ENCODE data around the gene WDR93. TPM values are rescaled to one million over a fixed set of nuclear protein-coding genes. Genes with fewer than 3 reads are reported as not detected.

The WDR93 gene
- total RNA-seq, 1 experiment from 2014 or later: not detected

GRCh38 chr15:89668171-89668570 is 22.4 kb upstream of the WDR93 start:
- Histone ChIP-seq H3K27me3 (replicated peaks; ENCODE audit: insufficient read depth, low read depth, low read length, poor library complexity) (peaks cover 10% of the 10 kb centered on the region), H3K4me1 (ENCODE audit: insufficient read depth, low read length, poor library complexity, severe bottlenecking) (peaks cover 3% of the 10 kb centered on the region), H3K9me3 (ENCODE audit: low read depth, low read length, poor library complexity, severe bottlenecking) (no peaks in the 10 kb centered on the region), H3K4me3 (ENCODE audit: low read depth, low read length, poor library complexity, severe bottlenecking) (no peak overlapping the region), H3K27ac (ENCODE audit: low read depth, low read length, poor library complexity, severe bottlenecking) (no peak overlapping the region), H3K36me3 (ENCODE audit: insufficient read depth, low read length, poor library complexity, severe bottlenecking) (no peaks in the 10 kb centered on the region)
- intact Hi-C loops (cut with micrococcal nuclease; ENCODE audit: unreplicated experiment): no loop called here
- ChIA-PET POLR2A (ENCODE audit: low non-redundant PET) (no interaction called here), CTCF (no interaction called here)
- no TSS peak for BruUV-seq (replicated peaks)
- DNase-seq (ENCODE audit: low spot score): no peak
- no peak for TF ChIP-seq EZH2 (IDR thresholded peaks at IDR 0.05; ENCODE audit: borderline replicate concordance, low read depth, low read length, poor library complexity, severe bottlenecking)
- no peak for TF ChIP-seq CTCF (conservative IDR thresholded peaks at IDR 0.05; ENCODE audit: low read depth, low read length)

GRCh38 chr15:89669309-89669865 is 21.2 kb upstream of the WDR93 start:
- H3K27me3 ChIP-seq (replicated peaks; ENCODE audit: insufficient read depth, low read depth, low read length, poor library complexity): peaks cover 10% of the 10 kb centered on the region
- H3K4me1 ChIP-seq (ENCODE audit: insufficient read depth, low read length, poor library complexity, severe bottlenecking): peaks cover 3% of the 10 kb centered on the region
- POLR2A ChIA-PET (ENCODE audit: low non-redundant PET): no interaction called here
- CTCF ChIA-PET: no interaction called here
- intact Hi-C loops (cut with micrococcal nuclease; ENCODE audit: unreplicated experiment): no loop called here
- no peaks in the 10 kb centered on the region for H3K9me3 ChIP-seq (ENCODE audit: low read depth, low read length, poor library complexity, severe bottlenecking)
- no peak for DNase-seq (ENCODE audit: low spot score)
- no peak overlapping the region for H3K27ac ChIP-seq (ENCODE audit: low read depth, low read length, poor library complexity, severe bottlenecking)
- no peak overlapping the region for H3K4me3 ChIP-seq (ENCODE audit: low read depth, low read length, poor library complexity, severe bottlenecking)
- BruUV-seq (replicated peaks): no TSS peak
- no peaks in the 10 kb centered on the region for H3K36me3 ChIP-seq (ENCODE audit: insufficient read depth, low read length, poor library complexity, severe bottlenecking)
- TF ChIP-seq CTCF (conservative IDR thresholded peaks at IDR 0.05; ENCODE audit: low read depth, low read length) (no peak), EZH2 (IDR thresholded peaks at IDR 0.05; ENCODE audit: borderline replicate concordance, low read depth, low read length, poor library complexity, severe bottlenecking) (no peak)

GRCh38 chr15:89669941-89670340 is 20.7 kb upstream of the WDR93 start:
- ChIA-PET CTCF (no interaction called here), POLR2A (ENCODE audit: low non-redundant PET) (no interaction called here)
- Histone ChIP-seq H3K9me3 (ENCODE audit: low read depth, low read length, poor library complexity, severe bottlenecking) (no peaks in the 10 kb centered on the region), H3K4me1 (ENCODE audit: insufficient read depth, low read length, poor library complexity, severe bottlenecking) (peaks cover 3% of the 10 kb centered on the region), H3K27ac (ENCODE audit: low read depth, low read length, poor library complexity, severe bottlenecking) (no peak overlapping the region), H3K36me3 (ENCODE audit: insufficient read depth, low read length, poor library complexity, severe bottlenecking) (no peaks in the 10 kb centered on the region), H3K4me3 (ENCODE audit: low read depth, low read length, poor library complexity, severe bottlenecking) (no peak overlapping the region), H3K27me3 (replicated peaks; ENCODE audit: insufficient read depth, low read depth, low read length, poor library complexity) (peaks cover 5% of the 10 kb centered on the region)
- no peak for DNase-seq (ENCODE audit: low spot score)
- BruUV-seq (replicated peaks): no TSS peak
- intact Hi-C loops (cut with micrococcal nuclease; ENCODE audit: unreplicated experiment): no loop called here
- TF ChIP-seq EZH2 (IDR thresholded peaks at IDR 0.05; ENCODE audit: borderline replicate concordance, low read depth, low read length, poor library complexity, severe bottlenecking): no peak
- TF ChIP-seq CTCF (conservative IDR thresholded peaks at IDR 0.05; ENCODE audit: low read depth, low read length): no peak
